Activated CD4-positive, alpha-beta T cell treated with anti-CD3 and anti-CD28 coated beads, Interleukin-2, amount 50 U/mL, for 4 hours (primary cell): ENCODE results near the gene MED13L.

ENCODE experiments used
- DNase-seq, 2 experiments: peaks; one replicate each; pipeline ENCODE4 v3.0.0-alpha.2; 2020

MED13L gene

GRCh38 chr12:116277467-116278278 is at the start of gene MED13L:
TSS of gene MED13L (minus strand) at chr12:116277693. CDS start at chr12:116277131, 562 bp downstream.
- peak; percentile 78 to 83 for DNase-seq

- no peak for DNase-seq
Observed at GRCh38 chr12:116325336-116325664, 47.8 kb upstream of the MED13L start.

- no peak for DNase-seq
Observed at GRCh38 chr12:116324654-116325335, 47.3 kb upstream of the MED13L start.

- no peak for DNase-seq
Observed at GRCh38 chr12:116323406-116324386, 46.2 kb upstream of the MED13L start.

- no peak for DNase-seq
Observed at GRCh38 chr12:116321913-116322312, 44.4 kb upstream of the MED13L start.

GRCh38 chr12:116320791-116321217 is 43.3 kb upstream of the MED13L start:
- DNase-seq, result no peak

- DNase-seq, result no peak
Observed at GRCh38 chr12:116319898-116320621, 42.6 kb upstream of the MED13L start.

- DNase-seq, result no peak
Observed at GRCh38 chr12:116319233-116319897, 41.9 kb upstream of the MED13L start.

- no peak for DNase-seq
Observed at GRCh38 chr12:116318576-116319232, 41.2 kb upstream of the MED13L start.

GRCh38 chr12:116317986-116318575 is 40.6 kb upstream of the MED13L start:
- DNase-seq, result no peak

- DNase-seq, result no peak
Observed at GRCh38 chr12:116317139-116317538, 39.6 kb upstream of the MED13L start.

- no peak for DNase-seq
Observed at GRCh38 chr12:116314477-116314876, 37.0 kb upstream of the MED13L start.

- no peak for DNase-seq
Observed at GRCh38 chr12:116313194-116313927, 35.9 kb upstream of the MED13L start.

- no peak for DNase-seq
Observed at GRCh38 chr12:116310082-116310481, 32.6 kb upstream of the MED13L start.

GRCh38 chr12:116309343-116309742 is 31.9 kb upstream of the MED13L start:
- DNase-seq, result no peak

GRCh38 chr12:116308647-116309046 is 31.2 kb upstream of the MED13L start:
- no peak for DNase-seq

- DNase-seq, result no peak
Observed at GRCh38 chr12:116306968-116307367, 29.5 kb upstream of the MED13L start.

- no peak for DNase-seq
Observed at GRCh38 chr12:116306506-116306905, 29.0 kb upstream of the MED13L start.

- DNase-seq, result no peak
Observed at GRCh38 chr12:116304621-116305020, 27.1 kb upstream of the MED13L start.

- DNase-seq, result no peak
Observed at GRCh38 chr12:116303929-116304328, 26.4 kb upstream of the MED13L start.
